ENCODE measurements around the gene ITIH1.

ITIH1 gene

DNA sequence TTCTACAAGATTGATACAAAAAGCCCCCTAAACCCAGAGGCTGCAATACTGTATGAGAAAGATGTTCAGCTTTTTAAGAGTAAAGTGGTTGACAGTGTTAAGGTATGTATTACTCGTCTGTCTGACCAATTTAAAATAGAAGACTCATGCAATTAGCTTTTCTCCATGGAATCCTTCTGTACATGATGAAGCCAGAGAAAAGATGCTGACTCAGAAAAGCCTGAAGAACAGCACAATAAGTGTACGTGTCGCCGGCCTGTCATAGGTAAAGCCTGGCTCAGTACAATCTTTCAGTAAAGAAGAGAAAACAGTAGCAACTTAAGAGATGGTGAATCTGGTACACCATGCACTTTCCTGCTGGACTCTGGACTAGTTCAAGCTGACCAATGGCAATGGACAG, 23.0 kb upstream of the ITIH1 start:
- no peak overlapping the region for H3K27ac ChIP-seq (ENCODE audit: low read depth, low read length)
- no peak overlapping the region for H3K4me3 ChIP-seq (ENCODE audit: low read depth, low read length)
- no peaks in the 10 kb centered on the region for H3K79me2 ChIP-seq (ENCODE audit: control insufficient read depth, insufficient read depth, low read length, unreplicated experiment)
- no peak overlapping the region for H2AFZ ChIP-seq (ENCODE audit: low read length, unreplicated experiment)
- peaks cover 21% of the 10 kb centered on the region for H3K36me3 ChIP-seq (ENCODE audit: insufficient read depth, low read length)
- H3K27me3 ChIP-seq (ENCODE audit: insufficient read depth, low read length): no peaks in the 10 kb centered on the region
- H3K4me1 ChIP-seq (ENCODE audit: control insufficient read depth, insufficient read depth, low read length, unreplicated experiment): no peaks in the 10 kb centered on the region

DNA sequence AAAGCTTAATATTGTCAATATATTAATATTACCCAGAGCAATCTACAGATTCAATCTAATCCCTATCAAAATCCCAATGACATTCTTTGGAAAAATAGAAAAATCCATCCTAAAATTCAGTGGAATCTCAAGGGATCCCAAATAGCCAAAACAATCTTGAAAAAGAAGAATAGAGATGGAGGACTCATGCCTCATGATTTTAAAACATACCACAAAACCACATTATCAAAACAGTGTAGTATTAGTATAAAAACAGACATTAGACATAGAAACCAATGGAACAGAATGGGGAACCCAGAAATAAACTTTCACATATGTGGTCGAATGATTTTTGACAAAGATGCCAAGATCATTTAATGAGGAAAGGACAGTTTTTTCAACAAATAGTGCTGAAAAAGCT, 21.3 kb upstream of the ITIH1 start:
- Histone ChIP-seq H3K79me2 (ENCODE audit: control insufficient read depth, insufficient read depth, low read length, unreplicated experiment) (no peaks in the 10 kb centered on the region), H3K27me3 (ENCODE audit: insufficient read depth, low read length) (no peaks in the 10 kb centered on the region), H2AFZ (ENCODE audit: low read length, unreplicated experiment) (no peak overlapping the region), H3K4me1 (ENCODE audit: control insufficient read depth, insufficient read depth, low read length, unreplicated experiment) (no peaks in the 10 kb centered on the region), H3K36me3 (ENCODE audit: insufficient read depth, low read length) (peaks cover 31% of the 10 kb centered on the region), H3K27ac (ENCODE audit: low read depth, low read length) (no peak overlapping the region), H3K4me3 (ENCODE audit: low read depth, low read length) (no peak overlapping the region)

DNA sequence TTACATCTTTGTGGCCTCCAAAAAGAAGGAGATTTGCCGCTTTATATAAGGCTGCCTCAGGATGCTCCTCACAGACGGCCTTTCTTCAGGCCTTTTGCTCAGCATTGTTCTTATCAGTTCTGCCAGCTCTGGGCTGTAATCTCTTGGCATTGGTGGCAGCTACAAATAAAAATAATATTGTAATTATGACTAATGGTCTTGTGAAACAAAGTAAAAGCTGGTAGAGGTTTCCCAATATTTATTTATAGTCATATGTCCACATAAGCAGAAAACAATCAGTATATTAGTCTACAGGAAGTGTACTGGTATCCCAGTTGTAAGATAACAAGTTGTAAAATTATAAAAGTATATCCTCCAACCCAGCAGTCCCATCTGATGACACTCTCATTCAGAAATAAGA, 13.9 kb upstream of the ITIH1 start:
- Histone ChIP-seq H2AFZ (ENCODE audit: low read length, unreplicated experiment) (no peak overlapping the region), H3K79me2 (ENCODE audit: control insufficient read depth, insufficient read depth, low read length, unreplicated experiment) (no peaks in the 10 kb centered on the region), H3K36me3 (ENCODE audit: insufficient read depth, low read length) (peaks cover 24% of the 10 kb centered on the region), H3K4me3 (ENCODE audit: low read depth, low read length) (no peak overlapping the region), H3K4me1 (ENCODE audit: control insufficient read depth, insufficient read depth, low read length, unreplicated experiment) (peaks cover 6% of the 10 kb centered on the region), H3K27ac (ENCODE audit: low read depth, low read length) (peak overlapping the region; percentile 49), H3K27me3 (ENCODE audit: insufficient read depth, low read length) (no peaks in the 10 kb centered on the region)

DNA sequence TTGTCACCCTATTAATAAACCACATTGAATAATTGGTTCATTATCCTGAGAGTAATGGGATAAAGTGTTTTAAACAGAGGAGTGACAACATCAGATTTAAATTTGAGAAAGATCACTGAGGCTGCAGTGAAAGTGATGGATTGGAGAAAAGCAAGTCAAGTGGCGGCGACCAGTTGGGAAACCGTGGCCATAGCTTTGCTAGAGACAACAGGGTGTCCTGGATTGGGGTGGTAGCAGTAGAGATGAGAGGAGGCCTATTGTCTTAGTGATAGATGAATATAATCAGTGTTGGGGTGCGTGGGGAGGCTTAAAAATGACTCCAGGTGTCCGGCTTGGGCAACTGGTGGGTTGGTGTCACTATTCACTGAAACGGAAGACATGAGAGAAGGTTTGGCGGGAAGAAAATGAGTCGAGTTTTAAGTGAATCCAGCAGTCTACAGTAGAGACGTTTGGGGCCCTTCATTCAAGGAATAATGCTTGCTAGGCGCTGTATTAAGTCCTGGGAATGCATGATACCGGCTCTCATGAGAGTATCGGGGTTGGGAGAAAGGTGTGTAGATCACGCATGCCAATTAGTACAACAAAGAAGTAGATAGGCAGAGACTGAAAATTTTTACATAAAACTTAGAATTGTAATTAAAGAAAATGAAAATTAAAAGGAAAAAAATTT, 7.5 kb upstream of the ITIH1 start:
- peaks cover 8% of the 10 kb centered on the region for H3K79me2 ChIP-seq (ENCODE audit: control insufficient read depth, insufficient read depth, low read length, unreplicated experiment)
- H3K27me3 ChIP-seq (ENCODE audit: insufficient read depth, low read length): no peaks in the 10 kb centered on the region
- no peak overlapping the region for H3K27ac ChIP-seq (ENCODE audit: low read depth, low read length)
- H2AFZ ChIP-seq (ENCODE audit: low read length, unreplicated experiment): peak overlapping the region; percentile 40
- H3K36me3 ChIP-seq (ENCODE audit: insufficient read depth, low read length): no peaks in the 10 kb centered on the region; the same call in 1 of the 2 replicates
- peaks cover 7% of the 10 kb centered on the region for H3K4me1 ChIP-seq (ENCODE audit: control insufficient read depth, insufficient read depth, low read length, unreplicated experiment)
- H3K4me3 ChIP-seq (ENCODE audit: low read depth, low read length): peak overlapping the region; percentile 82

DNA sequence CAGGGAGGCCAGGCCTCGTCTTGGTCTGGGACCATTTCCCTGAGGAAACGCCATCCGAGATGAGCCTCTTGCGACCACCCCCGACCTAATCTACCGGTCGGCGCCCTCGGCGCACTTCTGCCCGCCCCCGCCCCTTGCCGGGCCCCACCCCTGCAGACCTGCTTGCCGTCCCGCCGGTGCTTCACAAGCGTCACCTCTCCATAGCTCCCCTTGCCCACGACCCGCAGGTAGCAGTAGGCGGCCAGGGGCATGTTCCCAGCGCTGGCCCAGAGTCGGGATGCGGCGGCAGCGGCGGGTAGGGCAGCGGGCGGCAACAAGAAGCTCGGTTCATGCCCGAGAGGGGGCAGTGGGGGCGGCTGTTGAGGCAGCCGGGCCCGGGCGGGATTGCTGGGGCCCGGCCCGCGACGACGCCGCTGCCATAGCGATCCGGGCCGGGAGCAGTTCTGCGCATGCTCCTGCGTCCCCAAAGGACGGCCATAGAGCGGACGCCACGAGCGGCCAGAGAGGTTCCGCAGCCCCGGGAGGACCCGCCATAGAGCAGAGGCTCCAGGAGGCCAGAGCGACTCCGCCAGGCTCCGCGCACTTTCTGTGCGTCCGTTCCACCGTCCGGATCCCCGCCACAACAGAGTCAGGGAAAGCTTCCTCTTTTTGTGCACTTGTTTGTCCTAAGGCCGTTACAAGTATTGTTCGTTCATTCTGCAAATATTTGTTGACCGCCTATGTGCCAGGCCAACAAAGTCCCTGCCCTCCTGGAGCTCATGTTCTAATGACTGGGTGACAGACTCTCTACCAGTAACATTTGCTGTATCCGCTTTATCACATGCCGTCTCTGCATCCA, 6.7 kb upstream of the ITIH1 start, which contains the start of gene NEK4:
NEK4 (minus strand) TSS at position 445 of the 838 bp plus-strand sequence; CDS start at position 251, 194 bp downstream.
- Histone ChIP-seq H3K4me1 (ENCODE audit: control insufficient read depth, insufficient read depth, low read length, unreplicated experiment) (peaks cover 7% of the 10 kb centered on the region), H3K4me3 (ENCODE audit: low read depth, low read length) (peak within 1 kb of the TSS; percentile 82), H3K27ac (ENCODE audit: low read depth, low read length) (no peak within 1 kb of the TSS), H3K79me2 (ENCODE audit: control insufficient read depth, insufficient read depth, low read length, unreplicated experiment) (peaks cover 8% of the 10 kb centered on the region), H3K36me3 (ENCODE audit: insufficient read depth, low read length) (no peaks in the 10 kb centered on the region; the same call in 1 of the 2 replicates), H2AFZ (ENCODE audit: low read length, unreplicated experiment) (peak within 1 kb of the TSS; percentile 90), H3K27me3 (ENCODE audit: insufficient read depth, low read length) (no peaks in the 10 kb centered on the region)

DNA sequence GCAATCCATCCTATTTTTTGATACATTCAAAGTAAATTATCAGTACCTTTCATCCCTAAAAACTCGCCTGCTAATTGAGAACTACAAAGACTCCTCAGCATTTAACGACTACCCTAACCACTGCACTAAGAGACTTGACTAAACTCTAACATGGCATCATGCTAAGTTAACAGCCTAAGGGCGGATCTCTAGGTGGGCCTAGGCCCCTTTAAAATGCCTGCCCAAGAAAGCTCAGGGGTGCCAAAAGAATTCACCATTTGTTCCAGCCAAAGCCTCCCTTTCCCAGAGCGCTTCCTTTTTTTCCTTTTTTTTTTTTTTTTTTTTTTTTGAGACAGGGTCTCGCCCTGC, 6.1 kb upstream of the ITIH1 start:
- Histone ChIP-seq H3K79me2 (ENCODE audit: control insufficient read depth, insufficient read depth, low read length, unreplicated experiment) (peaks cover 8% of the 10 kb centered on the region), H3K4me3 (ENCODE audit: low read depth, low read length) (peak overlapping the region; percentile 82), H3K27me3 (ENCODE audit: insufficient read depth, low read length) (no peaks in the 10 kb centered on the region), H3K36me3 (ENCODE audit: insufficient read depth, low read length) (no peaks in the 10 kb centered on the region), H3K27ac (ENCODE audit: low read depth, low read length) (no peak overlapping the region), H2AFZ (ENCODE audit: low read length, unreplicated experiment) (peak overlapping the region; percentile 90), H3K4me1 (ENCODE audit: control insufficient read depth, insufficient read depth, low read length, unreplicated experiment) (peaks cover 7% of the 10 kb centered on the region)

DNA sequence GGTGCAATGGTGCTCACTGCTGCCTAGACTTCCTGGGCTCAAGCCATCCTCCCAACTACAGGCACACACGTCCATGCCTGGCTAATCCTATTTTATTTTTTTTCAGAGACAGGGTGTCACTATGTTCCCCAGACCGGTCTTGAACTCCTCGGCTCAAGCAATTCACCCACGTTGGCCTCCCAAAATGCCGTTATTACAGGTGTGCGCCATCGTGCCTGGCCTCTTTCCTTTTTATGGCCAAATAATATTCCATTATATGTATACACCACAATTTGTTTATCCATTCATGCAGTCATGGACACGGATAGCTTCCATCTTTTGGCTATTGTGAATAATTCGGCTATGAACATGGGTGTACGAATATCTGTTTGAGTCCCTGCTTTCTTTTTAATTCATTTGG, 5.7 kb upstream of the ITIH1 start:
- H3K27me3 ChIP-seq (ENCODE audit: insufficient read depth, low read length): no peaks in the 10 kb centered on the region
- H2AFZ ChIP-seq (ENCODE audit: low read length, unreplicated experiment): peak overlapping the region; percentile 90
- H3K4me3 ChIP-seq (ENCODE audit: low read depth, low read length): no peak overlapping the region
- peaks cover 8% of the 10 kb centered on the region for H3K79me2 ChIP-seq (ENCODE audit: control insufficient read depth, insufficient read depth, low read length, unreplicated experiment)
- peaks cover 7% of the 10 kb centered on the region for H3K4me1 ChIP-seq (ENCODE audit: control insufficient read depth, insufficient read depth, low read length, unreplicated experiment)
- no peak overlapping the region for H3K27ac ChIP-seq (ENCODE audit: low read depth, low read length)
- H3K36me3 ChIP-seq (ENCODE audit: insufficient read depth, low read length): no peaks in the 10 kb centered on the region

DNA sequence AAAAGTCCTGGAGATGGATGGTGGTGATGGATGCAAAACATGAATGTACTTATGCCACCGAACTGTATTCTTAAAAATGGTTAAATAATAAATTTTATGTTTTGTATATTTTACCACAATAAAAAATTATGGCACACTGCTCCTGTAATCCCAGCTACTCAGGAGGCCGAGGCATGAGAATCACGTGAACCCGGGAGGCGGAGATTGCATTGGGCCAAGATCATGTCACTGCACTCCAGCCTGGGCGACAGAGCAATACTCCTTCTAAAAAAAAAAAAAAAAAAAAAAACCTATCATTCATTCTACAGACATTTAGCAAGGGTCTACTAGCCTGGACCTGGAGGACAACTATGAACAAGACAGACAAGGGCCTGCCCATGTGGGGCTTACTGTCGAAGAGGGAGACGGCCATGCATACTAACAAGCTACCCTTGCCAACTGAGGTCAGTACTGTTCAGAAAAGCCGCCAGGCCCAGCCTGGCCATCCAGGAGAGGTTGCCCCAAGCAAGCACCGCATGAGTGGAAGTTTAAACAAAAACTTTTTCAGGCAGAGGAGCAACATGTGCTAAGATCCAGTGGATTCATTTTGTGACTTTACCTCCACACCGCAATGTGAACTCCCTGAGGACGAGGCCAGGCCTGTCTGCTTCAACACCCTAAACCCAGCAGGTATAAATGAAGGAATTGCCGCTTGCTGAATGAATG, 3.9 kb upstream of the ITIH1 start:
- H3K27ac ChIP-seq (ENCODE audit: low read depth, low read length): no peak overlapping the region
- peaks cover 8% of the 10 kb centered on the region for H3K79me2 ChIP-seq (ENCODE audit: control insufficient read depth, insufficient read depth, low read length, unreplicated experiment)
- H3K4me1 ChIP-seq (ENCODE audit: control insufficient read depth, insufficient read depth, low read length, unreplicated experiment): peaks cover 7% of the 10 kb centered on the region
- no peak overlapping the region for H2AFZ ChIP-seq (ENCODE audit: low read length, unreplicated experiment)
- H3K4me3 ChIP-seq (ENCODE audit: low read depth, low read length): no peak overlapping the region
- H3K36me3 ChIP-seq (ENCODE audit: insufficient read depth, low read length): no peaks in the 10 kb centered on the region
- H3K27me3 ChIP-seq (ENCODE audit: insufficient read depth, low read length): peaks cover 4% of the 10 kb centered on the region; the same call in 1 of the 2 replicates

DNA sequence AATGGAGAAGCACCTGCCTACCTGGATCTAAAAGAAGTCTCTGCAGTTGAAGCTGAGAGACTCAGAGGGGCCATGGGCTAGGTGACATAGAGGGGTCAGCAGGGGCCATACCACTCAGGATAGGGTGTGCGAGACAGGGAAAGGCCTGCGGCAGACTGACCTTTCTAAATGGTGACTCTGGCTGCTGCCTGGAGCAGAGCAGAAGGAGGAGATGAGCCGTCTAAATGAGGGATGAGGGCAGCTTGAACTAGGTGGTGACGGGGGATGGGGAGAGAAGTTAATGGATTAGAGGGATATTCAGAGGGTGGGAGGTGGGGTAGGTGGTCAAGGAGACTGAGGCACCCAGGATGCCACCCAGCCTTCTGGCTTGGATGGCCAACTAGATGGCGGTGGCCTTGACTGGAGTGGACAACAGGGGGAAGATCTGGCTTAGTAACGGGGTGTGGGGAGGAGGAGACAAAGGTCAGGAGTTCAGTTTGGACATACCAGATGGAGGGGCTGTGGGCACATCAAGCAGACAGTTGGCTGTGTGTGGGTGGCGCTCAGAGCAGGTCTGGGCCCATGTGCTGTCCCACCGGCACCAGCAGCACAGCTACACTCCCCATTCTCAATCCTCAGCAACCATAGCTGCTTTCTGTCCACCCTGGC, 3.2 kb upstream of the ITIH1 start:
- peaks cover 9% of the 10 kb centered on the region; the same call in 1 of the 2 replicates for H3K27me3 ChIP-seq (ENCODE audit: insufficient read depth, low read length)
- no peak overlapping the region for H3K4me3 ChIP-seq (ENCODE audit: low read depth, low read length)
- no peak overlapping the region for H3K27ac ChIP-seq (ENCODE audit: low read depth, low read length)
- peaks cover 8% of the 10 kb centered on the region for H3K79me2 ChIP-seq (ENCODE audit: control insufficient read depth, insufficient read depth, low read length, unreplicated experiment)
- no peak overlapping the region for H2AFZ ChIP-seq (ENCODE audit: low read length, unreplicated experiment)
- H3K36me3 ChIP-seq (ENCODE audit: insufficient read depth, low read length): no peaks in the 10 kb centered on the region
- peaks cover 7% of the 10 kb centered on the region for H3K4me1 ChIP-seq (ENCODE audit: control insufficient read depth, insufficient read depth, low read length, unreplicated experiment)

Measured in ACC112 (cell line).